Thyroid gland (tissue), 4 donors: Measurements from ENCODE around the gene APOL6.

Source experiments
- CTCF ChIP-seq, 6 experiments: fragments of 200-600 bp in 3 of 6; fragments of 450-650 bp in 3 of 6; sonication (generic) in 3 of 6; IDR thresholded peaks; one replicate each; pipeline ENCODE4 v1.5.1; 2016 to 2019; ENCODE audit warnings: antibody characterized with exemption in 6 of 6, mild to moderate bottlenecking in 2 of 6, inconsistent platforms in 1 of 6, moderate library complexity in 1 of 6
- POLR2A ChIP-seq, 2 donors: fragments of 450-650 bp; IDR thresholded peaks; one replicate each; pipeline ENCODE4 v1.6.1; 2017; ENCODE audit warnings: antibody characterized with exemption in 2 of 2, mild to moderate bottlenecking in 2 of 2, moderate library complexity in 1 of 2

- TF ChIP-seq POLR2A (IDR thresholded peaks at IDR 0.05) (no peak), CTCF (IDR thresholded peaks at IDR 0.05) (no peak)
Observed at GRCh38 chr22:35643991-35644390, 4.3 kb upstream of the APOL6 start.
